Measurements from ENCODE around the gene FSHB. TPM values are rescaled to one million over a fixed set of nuclear protein-coding genes. Genes with fewer than 3 reads are reported as not detected.

The FSHB gene
- total and polyA plus RNA-seq, 9 of the 15 experiments (the other 6 are each of a cell fraction or from before 2014, with no cell fraction given), result not detected

DNA sequence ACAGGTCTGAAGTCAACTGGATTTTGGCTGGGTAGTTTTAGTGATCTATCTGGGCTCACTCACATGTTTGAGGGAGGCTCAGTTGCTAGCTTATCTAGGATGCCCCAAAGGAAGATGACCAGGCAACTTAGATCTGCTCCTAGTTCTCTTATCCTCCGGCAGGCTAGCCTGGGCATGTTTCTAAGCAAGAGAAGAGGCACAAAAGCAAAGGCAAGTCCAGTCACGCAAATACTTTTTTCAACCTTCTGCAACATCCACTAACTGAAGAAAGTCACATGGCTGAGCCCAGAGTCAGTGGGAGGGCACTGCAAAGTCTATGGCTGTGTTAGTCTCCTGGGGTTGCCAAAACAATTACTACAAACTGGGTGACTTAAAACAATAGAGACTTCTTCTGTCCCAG lies 32.9 kb upstream of the FSHB start:
- intact Hi-C loops (cut with micrococcal nuclease) (no loop called here), in situ Hi-C loops (cut with MboI) (no loop called here)
- no peaks in the 10 kb centered on the region for H3K9me1 ChIP-seq (ENCODE audit: control insufficient read depth, insufficient read depth, low read length)
- no peaks in the 10 kb centered on the region for H4K20me1 ChIP-seq (replicated peaks; ENCODE audit: control insufficient read depth, insufficient read depth, low read length)
- H3K36me3 ChIP-seq (ENCODE audit: control insufficient read depth, insufficient read depth, low read length), result no peaks in the 10 kb centered on the region
- CTCF ChIA-PET (ENCODE audit: low intra/inter-chr PET ratio), result no interaction called here
- no TSS peak for BruUV-seq (replicated peaks)
- WGBS (ENCODE audit: insufficient coverage, low coverage, missing lambda C conversion rate), result 0% methylated on average over 2 of the region's 2 CpGs
- no peak overlapping the region for H3K4me2 ChIP-seq (ENCODE audit: insufficient read depth, low read length)
- H3K4me3 ChIP-seq, result no peak overlapping the region
- H3K4me1 ChIP-seq (replicated peaks in 1 of 2; ENCODE audit: control insufficient read depth in 2 of 2, insufficient read depth in 2 of 2, low read length in 2 of 2), result no peaks in the 10 kb centered on the region
- H3K27ac ChIP-seq (ENCODE audit: extremely low read depth, low read depth, low read length), result no peak overlapping the region
- no peak overlapping the region for H2AFZ ChIP-seq (ENCODE audit: low read depth, low read length)
- no peaks in the 10 kb centered on the region for H3K79me2 ChIP-seq (ENCODE audit: control insufficient read depth, insufficient read depth, low read length)
- FAIRE-seq (no peak), ATAC-seq (no peak), DNase-seq (ENCODE audit: extremely low read depth in 1 of 4, low spot score in 3 of 4) (no peak)
- POLR2A ChIA-PET, result no interaction called here
- H3K9ac ChIP-seq (ENCODE audit: insufficient read depth in 1 of 2, low read depth in 2 of 2, low read length in 2 of 2), result no peak overlapping the region
- H3K27me3 ChIP-seq (ENCODE audit: control insufficient read depth in 2 of 2, insufficient read depth in 2 of 2, low read length in 2 of 2), result no peaks in the 10 kb centered on the region
- no peaks in the 10 kb centered on the region for H3K9me3 ChIP-seq (replicated peaks; ENCODE audit: control insufficient read depth, insufficient read depth, low read depth, low read length)
- TF ChIP-seq HDAC8 (tag; IDR thresholded peaks at IDR 0.05) (no peak), TAF7 (tag; IDR thresholded peaks at IDR 0.05) (no peak), ARID2 (IDR thresholded peaks at IDR 0.05) (no peak), TBP (optimal IDR thresholded peaks at IDR 0.05; ENCODE audit: low read depth, low read length) (no peak), CBX8 (IDR thresholded peaks at IDR 0.05; ENCODE audit: borderline replicate concordance, extremely low read depth, low read depth, low read length, poor library complexity, severe bottlenecking) (no peak), TGIF2 (CRISPR knock-in tag; IDR thresholded peaks at IDR 0.05) (no peak), PCBP2 (IDR thresholded peaks at IDR 0.05; ENCODE audit: low read depth, low read length, poor library complexity, severe bottlenecking) (no peak), NEUROD1 (IDR thresholded peaks at IDR 0.05; ENCODE audit: borderline replicate concordance, low read depth, low read length, partially characterized antibody) (no peak), FOXM1 (IDR thresholded peaks at IDR 0.05; ENCODE audit: low read depth) (no peak), FOXM1 (CRISPR knock-in tag; IDR thresholded peaks at IDR 0.05; ENCODE audit: low read depth) (no peak), ZNF23 (CRISPR knock-in tag; IDR thresholded peaks at IDR 0.05) (no peak), ZNF263 (CRISPR knock-in tag; IDR thresholded peaks at IDR 0.05; ENCODE audit: borderline replicate concordance) (no peak), KDM4B (IDR thresholded peaks at IDR 0.05; ENCODE audit: borderline replicate concordance in 2 of 2, low read depth in 1 of 2) (no peak), IFI16 (CRISPR knock-in tag; IDR thresholded peaks at IDR 0.05) (no peak), NCOA4 (IDR thresholded peaks at IDR 0.05; ENCODE audit: partially characterized antibody) (no peak), RNF2 (IDR thresholded peaks at IDR 0.05) (no peak), PRPF4 (IDR thresholded peaks at IDR 0.05; ENCODE audit: insufficient read depth, low read depth, low read length, poor library complexity, severe bottlenecking) (no peak), ZNF766 (CRISPR knock-in tag; conservative IDR thresholded peaks at IDR 0.05) (no peak)
